Stimulated activated CD8-positive, alpha-beta memory T cell treated with anti-CD3 and anti-CD28 coated beads, Interleukin-15, amount 100 ng/mL, for 1 hour (primary cell): Measurements from ENCODE around the gene YOD1.
"Not testable (repeated sequence)": the region's sequence is repeated elsewhere in the genome, so short reads cannot be mapped to it uniquely, and the experiment has no call there.

Source experiments
- DNase-seq: peaks from one replicate; pipeline ENCODE4 v3.0.0-alpha.2; 2020; ENCODE audit warnings: low read depth

Gene YOD1

GRCh38 chr1:207049054-207049453, 2.0 kb downstream of the YOD1 start:
- DNase-seq: no peak

GRCh38 chr1:207048041-207048440, 3.0 kb downstream of the YOD1 start:
- DNase-seq: no peak

GRCh38 chr1:207047505-207047904, 3.5 kb downstream of the YOD1 start:
- DNase-seq: no peak

GRCh38 chr1:207045453-207045852, 5.6 kb downstream of the YOD1 start:
- no peak for DNase-seq

DNA sequence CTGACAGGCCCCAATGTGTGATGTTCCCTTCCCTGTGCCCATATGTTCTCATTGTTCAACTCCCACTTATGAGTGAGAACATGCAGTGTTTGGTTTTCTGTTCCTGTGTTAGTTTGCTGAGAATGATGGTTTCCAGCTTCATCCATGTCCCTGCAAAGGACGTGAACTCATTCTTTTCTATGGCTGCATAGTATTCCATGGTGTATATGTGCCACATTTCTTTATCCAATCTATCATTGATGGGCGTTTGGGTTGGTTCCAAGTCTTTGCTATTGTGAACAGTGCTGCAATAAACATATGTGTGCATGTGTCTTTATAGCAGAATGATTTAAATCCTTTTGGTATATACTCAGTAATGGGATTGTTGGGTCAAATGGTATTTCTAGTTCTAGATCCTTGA, 9.6 kb downstream of the YOD1 start:
- not testable (repeated sequence) for DNase-seq

DNA sequence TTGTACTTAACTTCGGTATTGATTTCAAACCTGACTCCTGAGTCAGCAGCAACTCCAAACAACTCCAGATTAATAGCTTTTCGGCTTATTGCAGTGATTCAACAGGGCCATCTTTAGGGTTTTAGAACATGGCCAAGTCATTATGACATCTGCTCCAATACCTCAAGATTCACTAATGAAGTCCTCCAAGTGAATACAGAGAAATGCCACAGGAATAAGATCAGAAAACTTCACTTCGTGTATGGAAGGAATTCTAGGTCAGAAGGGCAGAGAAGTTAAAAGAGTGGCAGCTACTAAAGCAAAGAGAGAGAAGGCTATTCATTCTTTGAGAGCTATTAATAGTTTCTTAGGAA, 10.9 kb downstream of the YOD1 start:
- no peak for DNase-seq

DNA sequence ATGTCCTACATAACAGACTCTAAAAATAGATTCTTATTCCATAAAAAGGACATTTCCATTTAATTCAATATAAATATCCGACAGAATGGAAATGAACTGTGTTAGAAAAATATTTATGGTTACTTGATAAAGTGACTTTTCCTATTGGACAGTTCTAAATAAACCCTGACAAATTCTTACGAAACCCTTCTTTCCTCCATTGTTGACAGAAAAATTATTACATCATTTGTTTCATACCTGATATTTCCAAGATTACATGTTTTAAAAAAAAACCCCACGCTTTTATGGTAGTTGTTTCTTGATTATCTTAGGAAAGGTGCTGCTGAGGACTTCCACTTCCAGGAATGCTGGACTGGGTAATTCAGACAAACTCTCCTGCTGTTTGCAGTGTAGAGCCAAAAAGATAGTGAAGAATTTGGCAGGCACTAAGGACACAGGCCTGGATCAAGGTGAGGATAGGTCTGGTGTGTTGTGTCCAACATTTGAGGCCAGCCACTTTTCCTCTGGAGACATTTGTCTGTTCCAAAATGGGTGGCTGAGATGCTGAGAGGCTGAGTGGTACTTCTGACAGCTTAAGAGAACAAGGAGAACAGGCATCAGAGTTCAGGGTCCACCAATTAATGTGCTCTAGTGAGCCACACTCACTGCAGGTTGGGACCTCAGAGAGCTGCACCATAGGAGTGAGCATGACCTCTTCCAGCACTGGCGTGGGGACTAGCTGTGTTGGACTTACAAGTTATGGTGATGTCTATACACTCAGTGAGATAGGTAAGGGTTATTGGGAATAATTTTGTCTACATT, 11.4 kb downstream of the YOD1 start:
- DNase-seq: no peak

- no peak for DNase-seq
Observed at GRCh38 chr1:207036865-207037264, 14.1 kb downstream of the YOD1 start.

- no peak for DNase-seq
Observed at GRCh38 chr1:207035877-207036551, 15.0 kb downstream of the YOD1 start.

DNA sequence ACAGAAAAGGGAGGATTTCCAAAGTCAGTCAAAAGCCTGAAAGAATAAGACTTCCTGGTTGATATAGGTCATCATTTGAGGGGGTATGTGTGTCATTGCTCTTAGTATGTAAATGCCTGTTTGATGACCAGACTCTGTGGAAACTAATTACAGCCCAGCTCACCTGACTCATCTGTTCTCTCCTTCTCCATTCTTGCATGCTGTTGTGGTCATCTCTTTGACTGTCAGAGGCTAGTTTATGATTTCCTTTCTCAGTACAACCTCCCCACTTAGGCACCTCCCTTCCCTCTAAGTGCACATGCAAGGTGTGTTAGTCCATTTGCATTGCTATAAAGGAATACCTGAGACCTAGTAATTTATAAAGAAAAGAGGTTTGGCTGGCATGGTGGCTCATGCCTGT, 16.0 kb downstream of the YOD1 start:
- DNase-seq: no peak

GRCh38 chr1:207034208-207034607, 16.8 kb downstream of the YOD1 start:
- DNase-seq: no peak

DNA sequence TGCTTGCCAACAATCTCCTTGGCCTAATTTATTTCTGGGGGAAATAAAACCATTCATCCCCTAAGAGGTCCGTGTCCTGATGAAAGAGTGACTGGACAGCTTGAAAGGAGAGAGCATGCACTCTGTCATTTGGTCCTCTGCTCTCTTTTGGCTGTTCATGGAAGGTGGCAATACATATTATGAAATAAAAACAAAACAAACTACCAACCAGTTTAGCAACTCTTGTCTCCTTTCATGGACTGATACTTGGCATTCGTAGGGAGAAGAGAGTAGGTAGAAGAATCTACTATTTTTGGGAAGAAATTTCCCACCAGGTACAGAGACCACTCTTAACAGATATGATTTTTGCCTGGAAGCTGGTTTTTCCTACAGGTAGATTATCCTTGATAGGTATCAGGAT, 17.7 kb downstream of the YOD1 start:
- DNase-seq: no peak

- no peak for DNase-seq
Observed at GRCh38 chr1:207032528-207033017, 18.4 kb downstream of the YOD1 start, which contains the start of gene C1orf116. Gene C1orf116, minus strand, starts transcription at chr1:207032756. Its CDS starts 5,158 bp downstream, at chr1:207027598.

DNA sequence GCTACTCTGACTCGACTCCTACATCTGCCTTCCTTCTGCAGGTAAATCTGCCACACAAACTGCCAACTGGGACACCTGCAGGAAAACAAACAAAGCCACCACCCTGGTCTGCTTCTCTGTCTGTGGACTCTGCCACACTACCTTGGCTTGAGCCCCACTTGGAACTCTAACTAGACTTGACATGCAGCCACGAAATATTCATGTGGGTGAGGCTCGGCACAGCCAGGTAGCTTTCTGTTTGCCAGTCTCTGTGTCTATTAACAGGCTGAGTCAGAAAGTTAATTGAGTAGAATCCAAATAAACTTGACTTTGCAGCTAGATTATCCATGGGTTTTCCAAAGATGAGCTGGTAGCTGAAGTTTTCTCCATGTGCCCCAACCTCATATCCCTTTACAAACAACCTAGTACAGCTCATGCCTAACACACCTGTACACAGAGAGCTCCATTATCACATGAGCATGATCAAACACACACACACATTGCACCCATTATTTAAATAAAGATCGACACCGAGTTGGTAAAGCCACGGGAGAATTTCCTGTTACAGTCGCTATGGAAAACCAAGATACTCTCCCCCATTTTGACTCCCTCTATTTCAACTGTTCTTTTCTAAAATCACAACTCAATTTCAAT, 19.3 kb downstream of the YOD1 start:
- DNase-seq: no peak

DNA sequence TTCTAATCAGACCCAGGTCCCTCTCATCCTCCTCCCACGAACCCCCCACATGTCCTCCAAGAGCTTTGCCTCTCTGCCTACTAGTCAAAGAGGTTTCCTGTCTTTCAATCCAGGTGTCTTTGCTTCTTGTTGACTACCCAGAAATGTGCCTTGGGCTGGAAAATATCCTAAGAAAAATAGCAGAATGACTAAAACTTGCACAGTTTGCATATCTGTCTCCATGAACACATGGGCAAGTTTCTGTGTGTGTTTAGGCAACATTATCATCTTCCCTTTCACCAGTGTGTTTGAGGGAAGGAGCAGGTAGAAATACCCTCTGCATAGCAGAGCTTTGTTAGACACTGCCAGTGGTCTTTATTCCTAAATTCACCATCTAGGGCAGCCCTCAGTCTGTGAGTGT, 20.0 kb downstream of the YOD1 start:
- no peak for DNase-seq

DNA sequence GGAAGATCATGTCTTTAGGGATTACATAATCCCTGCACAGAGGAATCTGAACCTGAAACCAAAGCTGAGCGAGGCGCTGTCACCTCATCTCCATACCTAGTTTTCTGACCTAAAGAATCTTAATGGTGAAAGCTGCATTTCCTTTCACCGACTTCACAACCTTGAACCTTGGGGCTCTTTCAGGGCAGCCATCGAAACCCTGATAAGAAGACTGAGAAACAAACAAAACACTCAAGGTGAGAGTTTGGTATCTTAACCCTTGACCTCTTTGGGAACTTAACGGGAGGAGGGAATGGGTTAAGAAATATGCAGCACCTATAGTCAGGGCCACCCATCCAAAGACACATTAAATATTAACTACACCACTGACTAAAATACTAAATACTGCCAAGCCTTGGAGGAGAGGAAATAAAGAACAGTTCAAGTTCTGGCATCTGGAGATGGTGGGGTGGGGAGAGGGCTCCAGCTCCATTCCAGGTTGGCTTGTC, 20.4 kb downstream of the YOD1 start:
- no peak for DNase-seq

- no peak for DNase-seq
Observed at GRCh38 chr1:207029701-207030521, 21.1 kb downstream of the YOD1 start.

DNA sequence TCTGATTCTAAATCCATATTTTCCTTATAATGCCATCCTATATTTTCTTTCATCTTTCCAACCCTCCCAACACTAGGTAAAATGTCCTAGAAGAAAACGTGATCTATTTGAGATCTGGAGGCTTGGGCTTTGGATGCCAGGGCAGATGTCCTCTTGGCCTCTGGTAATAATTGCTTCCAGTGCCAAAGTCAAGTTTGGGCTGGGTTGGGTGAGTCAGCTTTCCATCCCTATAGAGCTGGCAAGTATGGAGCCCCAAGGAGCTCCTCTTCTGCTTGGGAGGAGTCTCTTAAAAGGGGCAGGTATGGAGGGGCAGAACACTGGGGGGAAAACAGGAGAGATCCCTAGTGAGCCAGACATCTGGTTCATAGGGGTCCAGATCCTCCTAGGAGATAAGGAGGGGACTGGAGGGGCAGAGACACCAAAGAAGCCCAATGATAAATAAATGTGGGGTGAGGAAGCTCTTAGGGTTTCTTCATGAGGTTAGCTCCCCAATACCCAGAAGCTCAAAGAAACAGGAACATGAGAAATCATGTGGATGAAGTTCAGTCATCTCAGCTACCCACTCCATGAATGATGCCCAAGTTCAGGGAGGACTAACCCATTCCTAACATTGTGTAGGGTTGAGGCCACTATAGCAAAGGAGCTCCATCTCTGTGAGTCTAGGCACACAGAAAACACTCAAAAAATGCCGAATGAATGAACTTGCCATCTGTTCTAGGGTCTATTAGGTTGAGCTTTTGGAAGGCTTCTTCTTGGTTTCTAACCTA, 21.9 kb downstream of the YOD1 start:
- no peak for DNase-seq

DNA sequence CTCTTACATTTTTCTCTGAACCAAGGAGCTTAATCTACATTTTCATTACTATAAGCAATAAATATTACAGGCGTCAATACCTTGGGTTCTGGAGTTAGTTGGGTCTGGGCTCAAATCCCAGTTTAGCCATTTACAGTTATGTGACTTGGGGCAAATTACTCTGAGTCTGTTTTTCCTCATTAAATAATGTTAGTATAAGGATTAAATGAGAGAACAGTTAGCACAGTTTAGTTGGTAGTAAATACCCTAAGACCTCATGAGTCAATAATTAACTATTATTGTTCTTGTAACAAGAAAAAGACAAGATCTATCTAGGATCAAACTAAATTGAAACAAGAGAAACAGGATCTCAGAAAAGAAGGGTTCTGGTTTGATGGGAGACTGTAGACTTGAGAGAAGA, 23.1 kb downstream of the YOD1 start:
- DNase-seq: no peak

DNA sequence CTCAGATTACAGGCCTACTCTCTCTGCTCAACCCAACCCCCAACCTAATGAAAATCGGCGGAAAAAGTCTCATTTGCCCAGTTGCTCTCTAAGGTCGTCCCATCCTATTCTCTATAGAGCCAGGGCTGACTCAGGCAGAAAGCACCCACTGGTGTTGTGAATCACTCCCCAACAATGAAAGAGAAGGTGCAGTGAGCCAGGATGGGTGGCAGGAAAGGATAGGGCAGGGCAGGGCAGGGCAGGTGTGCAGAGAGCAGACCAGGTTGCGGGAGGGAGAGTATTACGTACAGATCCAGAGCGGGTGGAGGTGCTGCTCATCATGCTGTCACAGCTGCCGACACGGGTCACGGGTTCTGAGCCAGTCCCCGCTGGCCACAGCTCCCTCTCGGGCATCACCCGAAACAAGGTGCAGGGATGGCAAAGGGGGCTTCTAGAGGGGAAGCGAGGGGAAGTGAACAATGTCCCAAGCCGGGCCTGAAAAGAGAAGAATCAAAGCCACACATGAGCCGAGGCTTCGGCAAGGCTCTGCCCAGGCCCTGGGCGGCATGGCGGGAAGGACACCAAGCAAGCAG, 23.7 kb downstream of the YOD1 start:
- DNase-seq: no peak

GRCh38 chr1:207026104-207026534, 24.9 kb downstream of the YOD1 start:
- no peak for DNase-seq
